Measurements from ENCODE around the gene GPR171.

DNA sequence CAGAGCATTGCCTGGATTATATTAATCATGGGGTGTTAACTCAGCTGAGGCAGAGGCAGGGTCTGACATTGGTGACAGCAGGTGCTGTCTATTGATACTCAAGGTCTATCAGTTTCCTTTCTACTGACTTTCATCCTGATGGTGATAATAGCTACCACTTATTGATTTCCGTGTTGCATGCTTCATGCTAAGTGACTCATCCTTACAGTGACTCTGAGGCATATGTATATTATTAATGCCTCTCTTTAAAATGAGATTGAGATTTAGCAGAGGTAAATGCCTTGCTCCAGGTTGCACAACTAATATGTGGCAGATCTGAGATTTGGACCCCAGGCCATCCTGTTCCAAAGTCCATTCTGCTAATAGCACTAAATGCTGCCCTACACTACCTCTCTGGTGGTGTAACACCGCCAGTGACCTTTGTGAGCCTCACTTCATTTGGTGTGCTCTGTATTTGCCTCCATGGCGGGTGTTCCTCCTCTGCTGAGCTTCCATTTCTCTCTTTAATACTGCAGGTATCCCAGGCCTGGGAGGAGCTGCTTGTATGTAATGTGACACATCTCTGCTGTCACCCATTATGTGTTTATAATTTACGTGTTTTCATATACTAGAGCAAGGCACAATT, 50.4 kb downstream of the GPR171 start:
- TF ChIP-seq, protein P1, sequence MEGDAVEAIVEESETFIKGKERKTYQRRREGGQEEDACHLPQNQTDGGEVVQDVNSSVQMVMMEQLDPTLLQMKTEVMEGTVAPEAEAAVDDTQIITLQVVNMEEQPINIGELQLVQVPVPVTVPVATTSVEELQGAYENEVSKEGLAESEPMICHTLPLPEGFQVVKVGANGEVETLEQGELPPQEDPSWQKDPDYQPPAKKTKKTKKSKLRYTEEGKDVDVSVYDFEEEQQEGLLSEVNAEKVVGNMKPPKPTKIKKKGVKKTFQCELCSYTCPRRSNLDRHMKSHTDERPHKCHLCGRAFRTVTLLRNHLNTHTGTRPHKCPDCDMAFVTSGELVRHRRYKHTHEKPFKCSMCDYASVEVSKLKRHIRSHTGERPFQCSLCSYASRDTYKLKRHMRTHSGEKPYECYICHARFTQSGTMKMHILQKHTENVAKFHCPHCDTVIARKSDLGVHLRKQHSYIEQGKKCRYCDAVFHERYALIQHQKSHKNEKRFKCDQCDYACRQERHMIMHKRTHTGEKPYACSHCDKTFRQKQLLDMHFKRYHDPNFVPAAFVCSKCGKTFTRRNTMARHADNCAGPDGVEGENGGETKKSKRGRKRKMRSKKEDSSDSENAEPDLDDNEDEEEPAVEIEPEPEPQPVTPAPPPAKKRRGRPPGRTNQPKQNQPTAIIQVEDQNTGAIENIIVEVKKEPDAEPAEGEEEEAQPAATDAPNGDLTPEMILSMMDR (conservative IDR thresholded peaks at IDR 0.05): no peak
- no peak for TF ChIP-seq ZFX (IDR thresholded peaks at IDR 0.05)
